Muscle layer of duodenum (tissue), 2 donors: ENCODE measurements around the gene NOSIP.

Experiments
- H3K27ac ChIP-seq: one replicate; pipeline ENCODE4 v1.7.0; 2013; ENCODE audit warnings: mild to moderate bottlenecking, low read length
- H3K27me3 ChIP-seq: one replicate; pipeline ENCODE4 v1.7.0; 2013; ENCODE audit warnings: low read depth, mild to moderate bottlenecking, control low read depth, low read length
- H3K36me3 ChIP-seq, 2 donors: one replicate each; pipeline ENCODE4 v1.7.0; 2013; ENCODE audit warnings: low read length in 2 of 2, control low read depth in 1 of 2, mild to moderate bottlenecking in 1 of 2; ENCODE audit not compliant: insufficient read depth in 2 of 2, control insufficient read depth in 1 of 2
- H3K4me1 ChIP-seq, 2 donors: one replicate each; pipeline ENCODE4 v1.7.0; 2013; ENCODE audit warnings: low read length in 2 of 2, mild to moderate bottlenecking in 2 of 2, control low read depth in 1 of 2, moderate library complexity in 1 of 2; ENCODE audit not compliant: insufficient read depth in 2 of 2, control insufficient read depth in 1 of 2
- H3K4me3 ChIP-seq, 2 donors: one replicate each; pipeline ENCODE4 v1.7.0; 2013; ENCODE audit warnings: low read length in 2 of 2, low read depth in 1 of 2, mild to moderate bottlenecking in 1 of 2
- H3K9me3 ChIP-seq, 2 donors: one replicate each; pipeline ENCODE4 v1.7.0; 2013; ENCODE audit warnings: low read length in 2 of 2, control low read depth in 1 of 2, mild to moderate bottlenecking in 1 of 2; ENCODE audit not compliant: control insufficient read depth in 1 of 2
- donor health status: healthy.

The NOSIP gene

DNA sequence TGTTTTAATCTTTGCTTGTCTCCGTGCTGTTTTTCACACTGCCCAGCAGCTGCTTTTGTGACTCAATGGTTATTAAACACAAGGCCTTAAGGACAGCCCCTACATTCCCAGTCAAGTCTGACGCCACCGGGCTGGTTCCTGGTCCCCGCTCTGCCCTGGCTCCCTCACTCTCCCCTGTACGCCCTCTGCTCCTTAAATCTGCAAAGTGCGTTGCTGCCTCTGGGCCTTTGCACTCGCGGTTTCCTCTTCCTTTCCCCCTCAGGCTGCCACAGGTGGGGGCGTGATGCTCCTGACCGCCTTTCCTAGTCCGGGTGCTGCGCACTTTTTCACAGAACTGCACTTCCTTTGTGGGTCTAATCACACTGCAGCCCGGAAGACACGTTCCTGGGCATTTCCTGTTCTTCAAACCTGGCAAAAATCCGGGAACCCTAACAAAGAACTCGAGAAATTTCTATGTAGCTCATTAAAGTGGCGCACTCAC is 25.6 kb downstream of the NOSIP start:
- Histone ChIP-seq H3K4me3 (no peak overlapping the region), H3K36me3 (peaks cover 23 to 41% of the 10 kb centered on the region in 2 donors)

DNA sequence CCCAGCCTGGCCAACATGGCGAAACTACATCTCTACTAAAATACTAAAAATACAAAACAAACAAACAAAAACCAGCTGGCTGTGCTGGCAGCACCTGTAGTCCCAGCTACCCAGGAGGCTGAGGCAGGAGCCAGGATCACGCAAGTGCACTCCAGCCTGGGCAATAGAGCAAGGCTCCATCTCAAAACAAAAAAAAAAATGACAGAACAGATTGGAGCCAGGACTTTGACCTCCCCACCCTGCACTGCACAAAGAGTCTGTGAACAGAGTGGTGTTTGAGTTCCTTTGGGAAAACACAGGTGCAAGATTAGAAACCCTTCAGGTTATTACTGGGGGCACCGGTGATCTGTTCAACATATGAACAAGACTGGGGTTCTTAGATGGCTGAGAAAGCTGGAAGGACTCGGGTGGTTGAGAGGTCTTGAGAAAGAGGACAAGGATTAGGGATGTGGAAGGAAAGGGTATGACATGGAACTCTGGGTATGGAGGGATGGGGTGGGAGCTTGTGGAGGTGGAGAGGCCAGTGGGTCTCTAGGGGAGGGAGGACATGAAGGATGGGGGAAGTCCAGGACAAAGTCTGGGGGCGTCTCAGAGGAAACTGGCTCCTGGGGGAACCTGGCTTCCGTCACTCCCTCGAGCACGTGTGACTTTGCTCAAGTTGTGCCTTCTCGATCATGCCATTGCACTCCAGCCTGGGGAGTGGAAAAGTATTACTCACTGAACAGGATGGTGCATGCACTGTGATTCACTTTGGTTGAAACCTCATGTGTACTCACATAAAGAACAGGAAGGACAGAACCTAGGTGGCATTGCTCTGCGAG is 26.7 kb downstream of the NOSIP start:
- Histone ChIP-seq H3K36me3 (peaks cover 14 to 30% of the 10 kb centered on the region in 2 donors), H3K4me1 (peaks cover 3 to 6% of the 10 kb centered on the region in 2 donors), H3K9me3 (no peaks in the 10 kb centered on the region), H3K27ac (peak overlapping the region; percentile 78), H3K27me3 (no peaks in the 10 kb centered on the region), H3K4me3 (no peak overlapping the region)

More for the DNA sequence above, 25.6 kb downstream of the NOSIP start:
- Histone ChIP-seq H3K9me3 (no peaks in the 10 kb centered on the region), H3K27me3 (no peaks in the 10 kb centered on the region), H3K27ac (peak overlapping the region; percentile 45), H3K4me1 (peaks cover 3 to 6% of the 10 kb centered on the region in 2 donors)

DNA sequence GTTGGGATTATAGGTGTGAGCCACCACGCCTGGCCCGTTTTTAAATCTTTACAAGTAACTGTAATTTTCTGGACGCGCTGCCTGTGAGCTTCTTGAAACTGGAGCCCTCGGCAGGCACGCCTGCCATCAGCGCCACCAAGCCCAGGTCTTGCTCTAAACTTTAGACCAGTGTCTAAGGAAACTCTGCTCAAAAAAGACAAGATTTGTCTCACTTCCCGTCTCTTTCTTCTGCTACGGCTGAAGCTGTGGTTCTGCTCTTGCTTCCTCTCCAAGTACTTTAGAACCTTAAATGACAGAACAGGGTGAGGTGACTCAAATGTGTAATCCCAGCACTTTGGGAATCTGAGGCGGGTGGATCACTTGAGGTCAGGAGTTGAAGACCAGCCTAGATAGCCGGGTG is 27.6 kb downstream of the NOSIP start:
- Histone ChIP-seq H3K9me3 (no peaks in the 10 kb centered on the region), H3K27ac (no peak overlapping the region), H3K4me1 (peaks cover 3 to 6% of the 10 kb centered on the region in 2 donors)

DNA sequence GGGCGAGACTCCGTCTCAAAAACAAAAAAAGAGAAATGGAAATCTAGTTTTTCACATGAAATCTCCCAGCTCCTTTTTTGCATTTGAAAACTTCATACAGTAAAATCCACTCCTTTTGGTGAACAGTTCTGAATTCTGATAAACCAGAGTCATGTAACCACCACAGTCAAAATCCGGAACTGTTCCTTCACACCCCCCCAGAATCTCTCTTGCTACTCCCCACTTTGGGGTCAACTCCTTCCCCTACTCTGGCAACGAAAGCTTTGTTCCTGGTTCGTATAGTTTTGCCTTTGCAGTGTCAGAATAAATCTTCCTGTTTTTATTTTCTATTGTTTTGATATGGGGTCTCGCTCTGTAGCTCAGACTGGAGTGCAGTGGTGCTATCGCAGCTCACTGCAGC is 28.8 kb downstream of the NOSIP start:
- Histone ChIP-seq H3K36me3 (peaks cover 3 to 9% of the 10 kb centered on the region in 2 donors), H3K4me3 (no peak overlapping the region), H3K4me1 (peaks cover 4 to 7% of the 10 kb centered on the region in 2 donors), H3K27me3 (no peaks in the 10 kb centered on the region), H3K27ac (no peak overlapping the region), H3K9me3 (no peaks in the 10 kb centered on the region)

More for the DNA sequence above, 27.6 kb downstream of the NOSIP start:
- Histone ChIP-seq H3K36me3 (peaks cover 9 to 22% of the 10 kb centered on the region in 2 donors), H3K27me3 (no peaks in the 10 kb centered on the region), H3K4me3 (no peak overlapping the region)

DNA sequence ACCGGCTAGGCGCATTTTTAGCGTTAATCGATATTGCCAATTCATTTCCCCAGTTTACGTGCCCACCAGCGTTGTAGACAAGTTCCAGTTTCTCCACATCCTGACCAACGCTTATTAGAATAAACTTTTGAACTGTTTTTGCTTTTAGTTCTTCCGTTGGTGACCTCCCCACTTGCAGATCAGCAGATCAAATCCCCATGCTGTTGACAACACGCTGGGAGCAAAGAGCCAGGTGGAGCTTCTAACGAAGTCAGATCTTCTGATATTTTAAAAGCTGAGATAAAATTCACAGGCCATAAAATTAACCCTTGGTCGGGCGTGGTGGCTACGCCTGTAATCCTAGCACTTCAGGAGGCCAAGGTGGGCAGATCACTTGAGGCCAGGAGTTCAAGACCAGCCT is 31.3 kb downstream of the NOSIP start:
- H3K9me3 ChIP-seq, result no peaks in the 10 kb centered on the region
- no peaks in the 10 kb centered on the region for H3K36me3 ChIP-seq
- no peaks in the 10 kb centered on the region for H3K27me3 ChIP-seq
- H3K4me3 ChIP-seq, result no peak overlapping the region
- H3K27ac ChIP-seq, result no peak overlapping the region
- peaks cover 0 to 7% of the 10 kb centered on the region in 2 donors for H3K4me1 ChIP-seq

DNA sequence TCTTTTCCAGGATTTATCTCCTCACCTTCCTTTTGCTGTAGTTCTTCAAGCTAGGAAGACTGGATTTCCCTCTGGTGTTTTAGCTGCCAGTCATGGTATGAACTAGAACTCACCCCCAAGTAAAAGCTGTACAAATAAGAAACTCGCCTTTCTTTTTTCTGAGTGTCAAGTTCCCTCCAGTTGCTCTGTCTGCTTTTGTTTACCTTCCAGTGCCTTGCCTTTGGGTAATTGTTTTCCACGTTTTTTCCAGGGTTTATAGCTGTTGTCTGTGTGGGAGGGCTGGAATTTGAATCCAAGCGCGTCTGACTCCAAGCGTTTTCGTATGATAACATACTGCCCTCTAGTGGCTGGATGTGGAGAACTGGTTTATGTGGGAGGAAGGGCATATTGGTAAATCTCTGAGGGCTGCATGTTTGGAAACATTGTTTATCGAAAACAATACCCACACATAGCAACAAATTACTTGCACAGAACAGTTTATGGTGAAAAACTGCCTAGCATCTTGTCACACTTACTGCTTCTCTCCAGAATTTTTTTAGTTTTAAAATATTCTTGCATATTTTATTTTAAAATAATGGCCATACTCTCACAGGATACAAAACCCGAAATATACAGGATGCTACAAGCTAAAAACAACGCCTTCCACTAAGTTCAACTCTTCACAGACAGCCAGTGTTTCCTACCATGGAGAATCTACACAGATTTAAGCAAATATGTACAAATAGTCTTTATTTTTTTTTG is 33.4 kb downstream of the NOSIP start:
- Histone ChIP-seq H3K4me3 (no peak overlapping the region), H3K36me3 (peaks cover 0 to 6% of the 10 kb centered on the region in 2 donors), H3K27ac (no peak overlapping the region), H3K4me1 (peaks cover 0 to 3% of the 10 kb centered on the region in 2 donors), H3K9me3 (no peaks in the 10 kb centered on the region), H3K27me3 (no peaks in the 10 kb centered on the region)

DNA sequence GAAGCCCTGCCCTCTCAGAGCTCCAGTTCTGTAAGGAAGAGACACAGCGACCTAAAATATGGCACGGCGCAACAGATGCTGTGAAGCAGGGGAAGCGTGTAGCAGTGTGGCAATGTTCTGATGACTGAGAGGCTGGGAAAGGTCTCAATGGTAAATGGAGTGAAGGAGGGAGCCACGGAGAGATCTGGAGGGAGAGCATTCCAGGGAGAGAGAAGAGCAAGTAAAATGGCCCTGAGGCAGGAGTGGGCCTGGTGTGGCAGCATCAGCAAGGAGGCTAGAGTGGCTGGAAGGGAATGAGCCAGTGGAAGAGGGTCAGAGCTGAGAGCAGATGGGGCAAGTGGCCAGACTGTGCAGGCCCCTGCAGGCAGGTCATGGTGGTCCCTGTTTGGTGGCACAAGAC is 36.2 kb downstream of the NOSIP start:
- no peak overlapping the region for H3K4me3 ChIP-seq
- H3K27ac ChIP-seq, result no peak overlapping the region
- peaks cover 0 to 3% of the 10 kb centered on the region in 2 donors for H3K4me1 ChIP-seq
- peaks cover 3 to 9% of the 10 kb centered on the region in 2 donors for H3K36me3 ChIP-seq
- no peaks in the 10 kb centered on the region for H3K27me3 ChIP-seq
- no peaks in the 10 kb centered on the region for H3K9me3 ChIP-seq

DNA sequence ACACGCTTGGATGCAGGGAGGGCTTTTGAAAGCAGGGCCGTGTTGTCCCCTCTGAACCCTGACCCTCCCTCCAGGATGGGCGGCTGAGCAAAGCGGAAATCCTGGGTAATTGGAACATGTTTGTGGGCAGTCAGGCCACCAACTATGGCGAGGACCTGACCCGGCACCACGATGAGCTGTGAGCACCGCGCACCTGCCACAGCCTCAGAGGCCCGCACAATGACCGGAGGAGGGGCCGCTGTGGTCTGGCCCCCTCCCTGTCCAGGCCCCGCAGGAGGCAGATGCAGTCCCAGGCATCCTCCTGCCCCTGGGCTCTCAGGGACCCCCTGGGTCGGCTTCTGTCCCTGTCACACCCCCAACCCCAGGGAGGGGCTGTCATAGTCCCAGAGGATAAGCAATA is 37.3 kb downstream of the NOSIP start:
- Histone ChIP-seq H3K9me3 (no peaks in the 10 kb centered on the region), H3K36me3 (peaks cover 11 to 16% of the 10 kb centered on the region in 2 donors), H3K4me1 (peaks cover 0 to 3% of the 10 kb centered on the region in 2 donors), H3K4me3 (no peak overlapping the region), H3K27ac (no peak overlapping the region), H3K27me3 (no peaks in the 10 kb centered on the region)

DNA sequence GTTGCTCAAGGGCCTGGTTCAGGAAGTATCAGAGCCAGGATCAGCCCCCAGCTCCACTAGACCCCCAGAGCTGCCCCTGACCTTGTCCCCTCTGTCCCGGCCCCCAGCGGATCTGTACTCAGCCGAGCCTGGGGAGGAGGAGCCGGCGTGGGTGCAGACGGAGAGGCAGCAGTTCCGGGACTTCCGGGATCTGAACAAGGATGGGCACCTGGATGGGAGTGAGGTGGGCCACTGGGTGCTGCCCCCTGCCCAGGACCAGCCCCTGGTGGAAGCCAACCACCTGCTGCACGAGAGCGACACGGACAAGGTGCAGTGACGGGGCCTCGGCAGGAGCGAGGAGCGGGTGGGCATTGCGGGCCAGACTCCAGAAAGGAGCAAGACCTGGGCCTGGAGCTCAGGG is 37.9 kb downstream of the NOSIP start:
- Histone ChIP-seq H3K9me3 (no peaks in the 10 kb centered on the region), H3K4me3 (no peak overlapping the region), H3K36me3 (peaks cover 11 to 16% of the 10 kb centered on the region in 2 donors), H3K27me3 (no peaks in the 10 kb centered on the region), H3K27ac (no peak overlapping the region), H3K4me1 (peaks cover 0 to 3% of the 10 kb centered on the region in 2 donors)

DNA sequence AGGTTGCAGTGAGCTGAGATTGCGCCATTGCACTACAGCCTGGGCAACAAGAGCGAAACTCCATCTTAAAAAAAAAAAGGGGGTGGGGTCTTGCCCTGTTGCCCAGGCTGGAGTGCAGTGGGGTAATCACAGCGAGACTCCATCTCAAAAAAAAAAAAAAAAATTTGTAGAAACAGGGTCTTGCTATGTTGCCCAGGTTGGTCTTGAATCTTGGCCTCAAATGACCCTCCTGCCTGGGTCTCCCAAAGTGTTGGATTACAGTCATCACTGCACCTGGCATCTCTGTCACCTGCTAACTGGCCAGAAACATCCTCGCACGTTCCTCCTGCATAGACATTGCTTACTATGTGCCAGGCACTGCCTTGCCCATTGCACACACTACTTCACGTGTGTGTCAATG is 38.4 kb downstream of the NOSIP start:
- Histone ChIP-seq H3K9me3 (no peaks in the 10 kb centered on the region), H3K27me3 (no peaks in the 10 kb centered on the region), H3K36me3 (peaks cover 11 to 16% of the 10 kb centered on the region in 2 donors), H3K27ac (no peak overlapping the region), H3K4me3 (no peak overlapping the region), H3K4me1 (peaks cover 0 to 3% of the 10 kb centered on the region in 2 donors)

DNA sequence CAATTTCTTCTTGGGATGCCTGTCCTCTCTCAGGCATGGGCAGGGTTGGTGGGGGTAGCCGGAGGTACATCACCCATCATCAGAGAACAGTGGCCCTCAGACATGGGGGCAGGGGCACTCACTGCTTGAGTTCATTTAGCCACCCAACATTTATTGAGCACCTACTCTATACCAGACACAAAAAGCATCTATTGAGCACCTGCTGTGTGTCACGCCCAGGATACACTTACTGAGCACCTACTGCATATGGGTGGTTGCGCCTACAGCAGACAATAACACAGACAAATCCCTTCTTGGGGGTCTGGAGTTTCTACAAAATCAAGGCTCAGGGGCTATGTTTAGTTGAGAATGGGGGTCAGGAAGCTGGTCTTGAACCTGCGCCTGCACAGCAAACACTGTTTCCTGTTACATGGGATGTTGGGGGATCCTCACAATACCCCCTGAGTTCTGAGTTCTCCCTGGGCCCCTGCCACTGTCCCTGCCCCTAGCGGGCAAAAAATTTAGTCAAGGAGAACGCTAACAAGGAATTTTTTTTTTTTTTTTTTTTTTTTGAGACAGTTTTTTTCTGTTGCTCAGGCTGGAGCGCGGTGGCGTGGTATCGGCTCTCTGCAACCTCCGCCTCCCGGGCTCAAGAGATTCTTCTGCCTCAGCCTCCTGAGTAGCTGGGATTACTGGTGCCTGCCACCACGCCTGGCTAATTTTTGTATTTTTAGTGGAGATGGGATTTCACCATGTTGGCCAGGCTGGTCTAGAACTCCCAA is 41.0 kb downstream of the NOSIP start:
- Histone ChIP-seq H3K4me1 (peaks cover 0 to 2% of the 10 kb centered on the region in 2 donors), H3K9me3 (no peaks in the 10 kb centered on the region), H3K27ac (no peak overlapping the region), H3K36me3 (peaks cover 11 to 16% of the 10 kb centered on the region in 2 donors), H3K27me3 (no peaks in the 10 kb centered on the region), H3K4me3 (no peak overlapping the region)
